GM12891 (cell line): ENCODE results near the gene ZNF536.

Experiments
- POLR2A ChIP-seq: IDR thresholded peaks from 2 replicates; pipeline ENCODE4 v1.6.1; 2011; ENCODE audit warnings: low read depth, low read length, control low read depth
- POLR2AphosphoS5 ChIP-seq: IDR thresholded peaks from 2 replicates; pipeline ENCODE4 v1.6.1; 2011; ENCODE audit warnings: low read depth, low read length, control low read depth
- TAF1 ChIP-seq: IDR thresholded peaks from 2 replicates; pipeline ENCODE4 v1.6.1; 2011; ENCODE audit warnings: low read depth, low read length, control low read depth

DNA sequence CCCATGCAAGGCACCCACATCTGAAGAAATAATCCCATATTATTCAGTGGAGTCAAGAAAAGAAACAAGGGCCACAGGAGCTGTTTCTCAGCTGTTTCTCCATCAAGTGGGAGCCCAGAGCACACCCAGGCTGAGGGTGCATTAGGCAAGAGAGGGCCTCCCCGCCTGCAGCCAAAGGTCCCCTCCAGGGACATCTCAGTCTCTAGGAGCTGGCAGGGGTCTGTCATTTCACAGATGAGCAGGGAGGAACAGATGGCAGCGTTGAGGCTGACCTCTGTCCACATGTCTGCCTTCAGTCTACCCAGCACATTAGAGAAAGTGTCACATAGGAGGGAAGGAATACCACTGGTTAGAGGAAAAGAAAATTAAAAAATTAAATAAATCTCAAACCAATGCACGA lies 157.7 kb downstream of the ZNF536 start:
- TF ChIP-seq POLR2A = no peak
- TF ChIP-seq TAF1 = no peak
- no peak for TF ChIP-seq POLR2AphosphoS5
